Activated T-cell treated with anti-CD3 and anti-CD28 coated beads, Interleukin-2, amount 50 U/mL, for 4 hours (primary cell): ENCODE data around the gene ASTE1. TPM values are rescaled to one million over a fixed set of nuclear protein-coding genes. Genes with fewer than 3 reads are reported as not detected.

ENCODE experiments used
- ATAC-seq, 2 donors: fragments of 200-7000 bp; cut with Tn5 transposase; one replicate each; pipeline ENCODE4 v1.10.0; 2021
- DNase-seq: peaks from one replicate; pipeline ENCODE4 v3.0.0-alpha.2; 2020
- H3K27me3 Mint-ChIP-seq: one replicate; pipeline ENCODE4 v1.8.0; 2021; ENCODE audit warnings: low read depth, mixed read lengths
- H3K36me3 Mint-ChIP-seq: one replicate; pipeline ENCODE4 v1.8.0; 2022; ENCODE audit warnings: mixed read lengths; ENCODE audit not compliant: insufficient read depth
- H3K4me1 Mint-ChIP-seq: one replicate; pipeline ENCODE4 v1.8.0; 2021; ENCODE audit warnings: low read depth, mixed read lengths
- H3K4me3 Mint-ChIP-seq: one replicate; pipeline ENCODE4 v1.8.0; 2021; ENCODE audit warnings: mild to moderate bottlenecking, moderate library complexity, mixed read lengths
- H3K9me3 Mint-ChIP-seq: one replicate; pipeline ENCODE4 v1.8.0; 2021; ENCODE audit warnings: mixed read lengths
- total RNA-seq, 3 donors: library from RNA; stranded (reverse); gene quantifications; one replicate each; pipeline ENCODE4 v1.2.1, GENCODE V29; 2021

Gene ASTE1
- total RNA-seq, 3 donors from 2014 or later, result 11.5 to 14.0 (median 12.7) TPM

DNA sequence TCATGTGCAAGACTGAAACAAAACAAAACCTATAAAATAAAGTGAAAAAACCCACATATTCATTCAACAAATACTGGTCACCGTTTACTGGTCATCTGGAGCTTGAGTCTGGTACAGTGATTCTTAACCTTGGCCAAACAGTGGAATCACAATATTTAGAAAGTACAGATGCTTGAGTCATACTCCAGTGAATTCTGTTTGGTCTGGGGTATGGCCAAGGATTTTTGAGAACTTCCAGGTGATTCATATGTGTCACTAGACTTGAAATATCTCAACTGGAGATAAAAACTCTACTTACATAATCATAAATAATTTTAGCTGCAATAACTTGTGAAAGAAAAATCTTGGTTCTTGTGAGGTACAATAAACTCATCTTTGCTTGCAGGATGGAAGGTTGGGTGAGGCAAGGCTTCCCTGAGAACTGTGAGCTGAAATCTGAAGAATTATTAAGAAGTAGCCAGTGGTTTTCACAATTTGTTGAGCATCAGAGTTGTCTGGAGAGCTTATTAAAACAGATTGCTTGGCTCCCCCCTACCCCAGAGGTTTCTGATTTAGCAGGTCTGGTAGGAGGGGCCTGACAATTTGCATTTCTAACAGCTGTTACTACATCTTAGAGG is 9.7 kb upstream of the ASTE1 start:
- Mint-ChIP-seq H3K36me3 (peaks cover 4% of the 10 kb centered on the region), H3K27me3 (no peaks in the 10 kb centered on the region), H3K4me3 (no peak overlapping the region), H3K4me1 (peaks cover 8% of the 10 kb centered on the region), H3K9me3 (peaks cover 11% of the 10 kb centered on the region)
- ATAC-seq (no peak), DNase-seq (no peak)

DNA sequence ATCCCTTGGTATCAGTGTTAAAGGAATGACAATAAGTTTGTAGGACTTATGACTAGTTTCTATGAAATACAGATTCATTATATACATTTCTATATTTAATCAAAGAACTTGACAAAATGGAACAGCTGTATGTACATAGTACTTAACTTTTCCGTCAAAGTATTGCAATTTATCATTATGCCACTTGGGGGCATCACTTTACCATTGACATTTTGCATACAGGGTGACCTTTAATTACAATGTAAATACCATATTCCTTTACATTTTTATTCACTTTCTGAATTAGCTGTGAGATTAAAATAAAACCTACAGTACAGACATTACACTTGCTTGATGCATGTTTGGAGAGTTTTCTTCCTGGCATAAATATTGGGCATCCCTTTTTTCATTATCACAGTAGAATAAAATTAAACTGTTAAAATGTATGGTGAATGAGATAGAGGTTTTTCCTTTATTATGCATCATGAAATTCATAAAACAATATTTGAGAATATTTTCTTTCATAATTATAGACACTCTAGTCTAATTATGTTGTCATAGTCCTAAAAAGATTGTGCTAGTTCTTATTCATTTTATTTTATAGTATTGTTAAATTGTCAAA is 7.0 kb upstream of the ASTE1 start:
- Mint-ChIP-seq H3K27me3 (no peaks in the 10 kb centered on the region), H3K4me1 (no peaks in the 10 kb centered on the region), H3K4me3 (no peak overlapping the region), H3K36me3 (peaks cover 4% of the 10 kb centered on the region), H3K9me3 (no peaks in the 10 kb centered on the region)
- DNase-seq, result no peak
- ATAC-seq, result no peak

DNA sequence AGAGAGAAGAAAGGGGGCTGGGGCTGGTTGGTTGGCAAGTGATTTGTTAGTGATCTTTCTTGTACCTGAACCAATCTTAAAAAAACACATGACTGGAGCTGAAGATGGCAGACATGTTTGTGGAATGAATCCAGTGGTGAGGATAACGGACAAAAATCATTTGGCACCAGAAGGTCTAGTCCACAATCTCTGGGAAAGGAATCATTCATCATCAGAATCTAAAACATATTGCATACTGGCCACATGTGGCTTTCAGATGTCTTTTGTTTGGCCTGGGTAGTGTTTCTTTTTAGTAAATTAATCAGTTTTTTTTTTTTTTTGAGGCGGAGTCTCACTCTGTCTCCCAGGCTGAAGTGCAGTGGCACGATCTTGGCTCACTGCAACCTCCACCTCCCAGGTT is 5.0 kb upstream of the ASTE1 start:
- DNase-seq (no peak), ATAC-seq (no peak)
- no peaks in the 10 kb centered on the region for H3K9me3 Mint-ChIP-seq
- peaks cover 4% of the 10 kb centered on the region for H3K36me3 Mint-ChIP-seq
- H3K27me3 Mint-ChIP-seq, result no peaks in the 10 kb centered on the region
- H3K4me3 Mint-ChIP-seq, result no peak overlapping the region
- peaks cover 6% of the 10 kb centered on the region for H3K4me1 Mint-ChIP-seq

DNA sequence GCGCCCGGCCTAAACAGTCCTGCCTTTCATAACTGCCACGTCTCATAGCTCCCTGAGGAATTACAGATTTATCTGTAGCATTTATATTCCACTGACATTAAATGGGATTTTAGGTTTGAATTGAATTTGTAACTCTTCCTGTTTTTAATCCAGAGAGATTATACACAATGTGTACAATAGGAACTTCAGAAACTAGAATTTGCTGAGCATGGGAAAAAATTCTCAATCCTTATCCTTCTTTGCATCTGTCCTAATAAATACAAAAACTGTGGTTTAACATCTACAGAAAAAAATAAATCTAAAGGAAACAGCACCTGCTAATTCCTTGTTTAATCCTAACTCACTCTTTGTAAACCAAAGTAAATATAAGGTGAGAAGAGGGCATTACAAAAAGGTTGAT is 2.2 kb upstream of the ASTE1 start:
- H3K4me1 Mint-ChIP-seq, result peaks cover 30% of the 10 kb centered on the region
- DNase-seq (no peak), ATAC-seq (no peak)
- H3K4me3 Mint-ChIP-seq, result no peak overlapping the region
- no peaks in the 10 kb centered on the region for H3K9me3 Mint-ChIP-seq
- H3K27me3 Mint-ChIP-seq, result no peaks in the 10 kb centered on the region
- H3K36me3 Mint-ChIP-seq, result peaks cover 15% of the 10 kb centered on the region

DNA sequence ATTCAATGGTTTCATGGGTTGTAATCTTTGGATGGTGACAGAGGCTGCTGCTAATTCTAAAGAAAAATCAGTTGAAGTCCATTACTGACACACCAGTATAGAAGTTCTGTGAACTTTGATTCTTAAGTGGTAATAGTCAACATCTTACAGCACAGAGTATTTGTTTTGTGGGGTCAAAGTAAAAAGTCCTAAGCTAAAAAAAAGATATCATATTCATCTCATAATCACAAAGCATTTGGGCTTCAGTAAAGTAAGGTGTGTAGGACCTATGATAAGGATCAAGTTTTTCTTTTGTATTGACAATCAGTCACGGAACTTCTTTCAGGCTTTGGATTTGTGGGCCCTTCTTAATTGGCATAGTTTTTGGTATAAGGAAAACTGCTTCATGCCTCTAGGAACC is 1.1 kb downstream of the ASTE1 start:
- ATAC-seq (no peak), DNase-seq (no peak)
- Mint-ChIP-seq H3K27me3 (no peaks in the 10 kb centered on the region), H3K9me3 (no peaks in the 10 kb centered on the region), H3K4me1 (peaks cover 58% of the 10 kb centered on the region), H3K36me3 (peaks cover 20% of the 10 kb centered on the region), H3K4me3 (peak overlapping the region; percentile 84)

DNA sequence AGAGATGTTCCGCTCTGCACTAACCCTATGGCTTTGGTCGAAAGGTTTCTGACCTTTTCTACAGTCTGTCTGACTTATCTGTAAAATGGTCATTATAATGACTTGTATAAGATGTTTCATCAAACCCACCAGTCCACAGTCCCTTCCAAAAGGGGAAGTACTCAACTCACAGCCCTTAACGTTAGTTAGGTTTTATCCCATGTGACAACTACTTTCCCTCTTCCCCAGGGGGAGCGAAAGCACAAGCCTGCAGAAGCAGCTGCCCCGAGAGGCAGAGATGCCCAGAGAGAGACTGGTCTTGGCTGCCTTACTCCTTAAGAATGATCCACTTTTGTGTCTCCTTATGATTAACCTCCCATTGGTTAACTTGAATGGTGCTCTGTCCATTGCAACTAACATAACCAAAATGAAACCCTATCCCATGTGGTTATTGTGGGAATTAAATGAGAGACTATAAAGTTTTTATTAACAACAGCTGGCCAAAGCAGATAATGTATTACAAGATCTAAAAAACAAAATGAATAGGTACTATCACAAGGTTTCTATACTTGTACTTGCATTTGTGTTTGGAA is 6.4 kb downstream of the ASTE1 start:
- H3K4me1 Mint-ChIP-seq, result peaks cover 58% of the 10 kb centered on the region
- peak overlapping the region; percentile 3 for H3K4me3 Mint-ChIP-seq
- no peaks in the 10 kb centered on the region for H3K9me3 Mint-ChIP-seq
- peak in 1 of 2 donors; percentile 23 for ATAC-seq
- H3K36me3 Mint-ChIP-seq, result peaks cover 33% of the 10 kb centered on the region
- DNase-seq, result no peak
- H3K27me3 Mint-ChIP-seq, result no peaks in the 10 kb centered on the region

DNA sequence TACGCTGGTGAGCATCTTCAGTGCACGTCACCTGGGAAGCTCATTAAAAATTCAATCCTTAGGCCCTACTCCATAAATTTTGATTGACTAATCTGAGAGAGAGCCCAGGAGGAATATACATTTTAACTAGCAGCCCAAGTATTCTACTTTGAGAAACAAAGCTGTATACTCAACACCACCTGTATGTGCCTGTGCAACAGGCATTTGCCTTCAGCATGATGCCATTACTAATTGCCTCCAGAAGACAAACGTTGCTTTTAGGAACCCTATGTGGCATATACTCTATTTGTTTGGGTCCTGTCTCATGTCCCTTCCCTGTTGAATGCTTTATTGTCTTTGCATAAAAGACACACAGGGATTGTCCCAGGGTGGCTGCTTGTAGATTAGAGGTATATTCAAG is 7.7 kb downstream of the ASTE1 start:
- H3K9me3 Mint-ChIP-seq, result no peaks in the 10 kb centered on the region
- no peaks in the 10 kb centered on the region for H3K27me3 Mint-ChIP-seq
- peaks cover 26% of the 10 kb centered on the region for H3K36me3 Mint-ChIP-seq
- ATAC-seq (no peak), DNase-seq (no peak)
- peaks cover 46% of the 10 kb centered on the region for H3K4me1 Mint-ChIP-seq
- no peak overlapping the region for H3K4me3 Mint-ChIP-seq

DNA sequence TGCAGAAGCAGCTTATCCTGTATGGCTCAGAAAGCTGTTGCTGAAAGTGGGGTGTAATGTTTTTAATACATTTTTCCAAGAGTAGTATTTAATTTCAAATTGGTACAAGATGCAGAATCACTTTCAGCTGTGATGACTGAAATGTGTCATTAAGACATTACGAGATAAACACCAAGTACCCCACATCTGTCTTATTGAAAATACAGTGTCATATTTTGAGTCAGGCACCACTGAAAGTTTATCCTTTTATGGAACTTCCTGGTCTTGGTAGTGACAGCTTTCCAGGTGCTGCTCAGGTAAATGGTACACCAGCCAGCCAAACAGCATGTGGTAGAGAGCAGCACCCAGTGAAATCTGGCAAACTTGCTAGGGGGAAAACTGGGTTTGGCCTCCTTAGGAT is 16.9 kb downstream of the ASTE1 start:
- H3K9me3 Mint-ChIP-seq, result no peaks in the 10 kb centered on the region
- ATAC-seq, result peak in 1 of 2 donors; percentile 43

DNA sequence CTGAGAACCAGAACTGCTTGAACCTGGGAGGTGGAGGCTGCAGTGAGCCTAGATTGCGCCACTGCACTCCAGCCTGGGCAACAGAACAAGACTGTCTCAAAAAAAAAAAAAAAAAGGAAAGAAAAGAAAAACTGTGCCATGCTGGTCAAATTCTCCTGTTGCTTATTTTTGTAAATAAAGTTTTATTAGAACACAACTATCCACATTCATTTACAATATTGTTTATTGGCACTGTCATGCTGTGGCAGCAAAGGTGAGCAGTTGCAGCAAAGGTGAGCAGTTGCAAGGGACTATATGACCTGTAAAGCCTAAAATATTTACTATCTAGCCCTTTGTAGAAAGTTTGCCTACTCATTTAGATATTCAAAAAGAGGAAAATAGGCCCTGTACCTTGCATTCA is 18.3 kb downstream of the ASTE1 start:
- peaks cover 38% of the 10 kb centered on the region for H3K36me3 Mint-ChIP-seq
- no peak overlapping the region for H3K4me3 Mint-ChIP-seq
- ATAC-seq, result no peak
- no peaks in the 10 kb centered on the region for H3K27me3 Mint-ChIP-seq
- H3K4me1 Mint-ChIP-seq, result peaks cover 9% of the 10 kb centered on the region
- DNase-seq, result no peak
- no peaks in the 10 kb centered on the region for H3K9me3 Mint-ChIP-seq

More for the DNA sequence above, 16.9 kb downstream of the ASTE1 start:
- no peak for DNase-seq
- Mint-ChIP-seq H3K4me3 (no peak overlapping the region), H3K36me3 (peaks cover 37% of the 10 kb centered on the region), H3K4me1 (peaks cover 2% of the 10 kb centered on the region), H3K27me3 (no peaks in the 10 kb centered on the region)

GRCh38 chr3:131007782-131008181 is 18.8 kb downstream of the ASTE1 start:
- no peak for ATAC-seq
- DNase-seq, result no peak
- H3K4me1 Mint-ChIP-seq, result peaks cover 9% of the 10 kb centered on the region
- H3K4me3 Mint-ChIP-seq, result no peak overlapping the region
- H3K9me3 Mint-ChIP-seq, result no peaks in the 10 kb centered on the region
- H3K36me3 Mint-ChIP-seq, result peaks cover 32% of the 10 kb centered on the region
- H3K27me3 Mint-ChIP-seq, result no peaks in the 10 kb centered on the region

DNA sequence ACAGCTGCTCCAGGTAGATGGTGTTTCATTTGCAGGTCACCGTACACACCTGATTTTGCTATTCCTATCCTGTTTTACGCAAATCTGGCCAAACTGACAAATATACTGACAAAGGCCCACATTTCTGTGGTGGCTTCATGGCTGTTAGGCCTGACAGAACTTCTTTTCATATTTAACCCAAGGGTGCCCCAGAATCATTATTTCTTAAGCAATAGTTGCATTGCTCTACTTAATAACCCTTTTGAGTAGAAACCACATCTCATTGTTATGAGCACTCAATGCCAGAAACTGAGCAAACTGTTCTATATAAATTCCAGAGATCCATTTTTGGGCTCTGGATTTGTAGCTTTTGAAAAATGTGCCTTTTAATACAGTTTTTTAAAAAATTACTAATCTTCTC is 19.4 kb downstream of the ASTE1 start:
- peaks cover 29% of the 10 kb centered on the region for H3K36me3 Mint-ChIP-seq
- no peak for DNase-seq
- no peaks in the 10 kb centered on the region for H3K27me3 Mint-ChIP-seq
- ATAC-seq, result no peak
- H3K4me3 Mint-ChIP-seq, result no peak overlapping the region
- H3K4me1 Mint-ChIP-seq, result peaks cover 9% of the 10 kb centered on the region
- no peaks in the 10 kb centered on the region for H3K9me3 Mint-ChIP-seq

- Mint-ChIP-seq H3K9me3 (no peaks in the 10 kb centered on the region), H3K4me1 (peaks cover 9% of the 10 kb centered on the region), H3K36me3 (peaks cover 28% of the 10 kb centered on the region), H3K4me3 (no peak overlapping the region), H3K27me3 (no peaks in the 10 kb centered on the region)
- DNase-seq, result no peak
- ATAC-seq, result no peak
Observed at GRCh38 chr3:131004603-131005002, 22.0 kb downstream of the ASTE1 start.

DNA sequence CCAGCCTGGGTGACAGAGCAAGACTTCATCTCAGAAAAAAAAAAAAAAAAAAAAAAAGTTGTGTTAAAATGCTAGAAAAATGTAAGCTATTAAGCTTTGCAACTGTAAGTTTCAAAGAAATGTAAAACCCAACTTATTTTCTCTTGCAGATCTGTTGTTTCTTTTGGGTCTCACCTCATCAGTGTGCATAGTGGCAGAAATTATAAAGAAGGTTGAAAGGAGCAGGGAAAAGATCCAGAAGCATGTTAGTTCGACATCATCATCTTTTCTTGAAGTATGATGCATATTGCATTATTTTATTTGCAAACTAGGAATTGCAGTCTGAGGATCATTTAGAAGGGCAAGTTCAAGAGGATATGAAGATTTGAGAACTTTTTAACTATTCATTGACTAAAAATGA is 25.6 kb downstream of the ASTE1 start:
- Mint-ChIP-seq H3K4me1 (peaks cover 9% of the 10 kb centered on the region), H3K4me3 (no peak overlapping the region), H3K36me3 (peaks cover 28% of the 10 kb centered on the region), H3K9me3 (no peaks in the 10 kb centered on the region), H3K27me3 (no peaks in the 10 kb centered on the region)
- ATAC-seq (no peak), DNase-seq (no peak)

- Mint-ChIP-seq H3K4me1 (no peaks in the 10 kb centered on the region), H3K4me3 (no peak overlapping the region), H3K9me3 (no peaks in the 10 kb centered on the region), H3K36me3 (peaks cover 23% of the 10 kb centered on the region), H3K27me3 (no peaks in the 10 kb centered on the region)
- DNase-seq (no peak), ATAC-seq (no peak)
Observed at GRCh38 chr3:130997289-130997688, 29.3 kb downstream of the ASTE1 start.

DNA sequence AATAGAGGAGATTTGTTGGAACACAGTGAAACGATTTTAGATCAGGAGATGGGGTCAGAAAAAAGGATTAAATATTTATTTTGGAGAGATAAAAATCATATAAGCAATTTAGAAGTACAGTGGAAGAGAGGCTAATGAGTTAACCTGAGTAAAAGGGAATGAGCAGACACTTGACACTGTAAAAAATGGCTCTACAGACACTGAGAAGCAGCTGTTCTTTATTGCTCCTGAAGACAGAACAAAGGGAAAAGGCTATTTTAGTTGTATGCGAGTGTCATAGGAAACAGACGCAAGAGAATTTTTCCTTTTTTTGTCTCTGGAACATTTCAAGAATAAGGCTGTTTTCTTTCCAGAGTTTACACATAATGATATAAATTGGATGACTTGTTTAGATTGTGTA is 34.3 kb downstream of the ASTE1 start:
- no peaks in the 10 kb centered on the region for H3K4me1 Mint-ChIP-seq
- DNase-seq (no peak), ATAC-seq (no peak)
- no peaks in the 10 kb centered on the region for H3K27me3 Mint-ChIP-seq
- no peaks in the 10 kb centered on the region for H3K9me3 Mint-ChIP-seq
- H3K36me3 Mint-ChIP-seq, result peaks cover 34% of the 10 kb centered on the region
- no peak overlapping the region for H3K4me3 Mint-ChIP-seq
